Astrocyte of the hippocampus (primary cell): Measurements from ENCODE around the gene EDAR.

Experiments
- DNase-seq: peaks from one replicate; pipeline ENCODE4 v3.0.0; 2011; ENCODE audit warnings: low read depth, low spot score

Gene EDAR

DNA sequence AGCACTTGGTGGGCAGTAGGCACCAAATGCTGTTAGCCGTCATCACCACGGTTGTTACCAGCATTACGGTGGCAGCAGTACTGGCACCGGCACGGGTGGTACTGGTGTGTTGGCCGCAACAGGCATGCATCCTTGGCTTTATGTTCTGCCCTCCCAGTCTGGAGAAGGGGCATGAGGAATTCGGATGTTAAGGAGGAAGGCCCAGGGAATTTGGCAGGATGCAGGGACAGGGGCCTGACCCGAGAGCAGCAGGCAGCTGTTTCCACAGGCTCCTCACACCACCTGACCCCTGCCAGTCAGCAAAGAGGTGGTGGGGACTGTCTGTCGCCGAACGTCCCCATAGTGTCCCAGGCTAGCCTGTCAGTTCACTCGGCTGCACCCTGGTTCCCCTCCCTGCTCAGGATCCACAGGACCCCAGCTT is 79.0 kb downstream of the EDAR start:
- DNase-seq: no peak

DNA sequence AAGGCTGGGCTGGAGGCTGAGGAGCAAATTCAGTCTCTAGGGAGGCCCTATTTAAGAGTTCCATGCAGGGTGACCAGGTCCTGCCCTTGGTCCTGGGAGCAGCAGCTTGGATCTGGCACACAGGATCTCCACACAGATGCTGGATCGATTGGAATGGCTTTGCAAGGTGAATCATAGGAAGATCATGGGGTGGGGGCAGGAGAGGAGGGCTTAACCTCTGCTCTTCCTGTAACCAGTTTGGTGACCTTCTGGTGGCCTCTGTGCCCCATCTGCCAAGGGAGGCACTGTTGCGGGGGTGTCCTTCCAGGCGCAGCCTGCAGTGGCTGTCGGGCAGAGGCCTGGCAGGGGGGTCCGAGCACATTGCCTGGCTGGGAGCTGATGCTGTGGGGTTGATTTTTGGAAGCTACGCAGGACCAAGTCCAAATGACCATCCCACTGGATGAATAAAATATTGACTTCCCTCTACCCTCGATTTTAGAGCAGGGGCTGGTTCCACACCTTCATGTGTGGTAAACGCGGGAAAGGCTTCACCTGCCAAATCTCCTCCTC is 79.7 kb downstream of the EDAR start:
- DNase-seq: no peak

DNA sequence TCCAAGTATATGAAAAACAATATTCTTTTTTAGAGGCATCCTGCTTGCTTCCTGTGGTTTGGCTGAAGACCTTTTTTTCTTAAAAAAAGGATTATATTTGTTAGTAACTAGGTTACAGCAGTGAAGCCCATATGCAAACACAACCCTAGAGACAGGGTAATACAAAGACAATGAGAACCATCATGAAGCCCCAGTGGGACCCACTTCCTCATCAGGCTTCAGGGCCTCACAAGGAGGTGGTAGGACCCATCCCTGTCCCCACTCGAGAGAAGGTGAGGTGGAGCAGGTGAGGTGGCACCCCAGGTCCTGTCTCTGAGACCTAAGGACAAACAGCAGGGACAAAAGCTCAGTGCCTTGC is 80.3 kb downstream of the EDAR start:
- DNase-seq: no peak

DNA sequence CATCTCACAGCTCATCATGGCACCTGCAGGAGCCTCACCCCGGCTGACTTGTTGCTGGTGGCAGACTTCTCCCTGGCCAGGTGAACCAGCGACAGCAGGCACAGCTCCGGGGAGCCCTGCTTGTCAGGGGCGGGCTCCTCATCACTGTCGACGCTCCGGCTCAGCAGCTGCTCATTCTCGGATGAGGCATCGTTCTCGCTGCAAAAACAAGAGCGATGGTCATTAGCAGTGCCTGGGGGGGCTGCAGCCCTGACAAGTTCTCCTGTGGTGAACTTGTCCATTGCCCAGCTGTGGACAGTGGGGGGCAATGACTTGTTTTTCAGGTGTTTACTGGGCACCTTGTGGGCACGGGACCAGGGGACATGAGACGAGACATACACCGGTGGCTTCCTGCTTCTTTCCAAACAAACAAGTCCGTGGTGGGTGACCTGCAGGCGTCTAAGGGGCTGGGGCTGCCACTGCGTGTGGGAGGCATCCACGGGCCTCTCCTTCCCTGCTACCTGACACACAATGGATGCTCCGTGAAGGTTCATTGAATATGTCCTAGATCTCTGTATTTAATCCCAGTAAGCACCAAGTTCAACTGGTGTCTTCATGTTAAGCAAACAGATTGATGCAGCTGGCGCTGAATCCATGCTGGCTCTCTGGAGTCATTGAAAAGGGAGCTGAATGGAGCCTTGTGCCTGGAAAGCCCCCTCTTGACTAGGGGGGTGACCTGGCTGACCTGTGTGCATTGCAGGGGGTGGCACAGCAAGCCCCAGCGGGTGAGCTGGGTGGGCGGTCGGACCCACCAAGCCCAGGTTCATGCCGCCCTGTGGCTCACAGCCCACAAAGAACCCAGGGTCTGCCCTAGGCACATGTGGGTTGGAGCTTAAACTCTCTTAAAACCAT is 81.0 kb downstream of the EDAR start:
- no peak for DNase-seq

DNA sequence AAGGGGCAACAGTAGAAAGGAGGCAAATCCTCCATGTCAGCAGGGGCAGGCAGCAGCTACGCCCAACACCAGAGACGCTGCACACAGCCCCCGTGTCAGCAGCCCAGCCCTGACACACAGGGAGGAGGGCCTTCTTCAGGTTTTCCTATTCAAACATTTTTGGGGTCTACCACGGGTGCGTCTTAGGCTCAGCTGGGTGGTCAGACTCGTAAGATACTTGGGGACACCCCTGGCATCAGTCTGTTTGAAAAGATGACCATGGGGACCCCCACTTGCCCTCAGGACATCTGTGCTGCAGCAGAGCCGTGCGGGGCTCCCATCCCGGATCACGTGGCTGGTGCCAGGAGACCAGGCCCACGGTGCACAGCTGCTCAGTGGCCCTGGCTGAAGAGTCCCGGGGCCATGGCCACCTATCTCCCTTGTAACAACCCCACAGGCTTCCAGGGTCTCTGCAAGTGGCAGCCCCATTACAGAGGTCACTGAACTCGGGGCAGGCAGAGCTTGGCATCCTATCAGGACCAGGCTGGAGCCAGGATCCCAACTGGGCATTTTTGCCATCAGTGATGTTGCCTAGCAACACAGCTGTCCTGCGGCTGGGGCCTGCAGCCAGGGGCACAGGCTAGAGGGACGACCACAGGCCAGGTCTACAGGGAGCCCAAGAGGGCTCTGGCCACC is 82.5 kb downstream of the EDAR start:
- DNase-seq: no peak

DNA sequence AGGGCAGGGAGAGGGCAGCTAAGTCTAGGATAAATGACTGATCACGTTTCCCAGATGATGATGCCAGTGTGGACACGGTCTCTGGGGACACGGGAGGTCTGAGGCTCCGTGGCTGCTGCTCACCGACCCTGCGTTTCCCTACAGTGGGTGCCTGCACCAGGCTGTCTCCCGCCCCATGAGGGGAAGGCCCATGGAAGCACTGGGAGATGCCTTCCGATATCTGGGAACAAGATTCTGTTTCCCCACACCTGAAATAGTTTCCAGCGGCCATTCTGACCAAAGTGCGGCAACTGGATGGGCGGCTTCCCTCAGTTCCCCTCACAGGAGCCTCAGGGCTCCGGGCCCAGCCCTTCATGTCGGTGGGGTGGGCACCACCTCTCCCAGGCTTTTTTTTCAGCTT is 83.1 kb downstream of the EDAR start:
- no peak for DNase-seq

DNA sequence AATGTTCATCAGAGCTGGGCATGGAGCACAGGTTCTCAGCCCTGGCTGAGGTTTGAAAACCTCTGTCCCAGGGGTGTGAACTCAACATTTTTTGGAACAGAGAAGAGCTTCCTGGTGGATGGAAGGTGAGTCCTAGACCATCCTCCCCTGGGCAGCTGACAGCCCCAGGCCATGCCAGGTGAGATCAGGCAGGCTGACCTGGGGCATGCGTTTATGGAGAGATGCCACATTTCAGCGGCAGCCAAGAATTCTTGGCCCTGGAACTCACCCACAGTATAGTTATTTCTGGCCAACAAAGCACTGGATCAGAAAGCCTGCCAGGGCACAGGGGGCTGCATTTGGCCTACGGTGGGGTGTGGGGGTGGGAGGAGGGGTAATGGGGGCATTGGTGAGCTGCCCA is 83.8 kb downstream of the EDAR start:
- DNase-seq: peak; percentile 45

DNA sequence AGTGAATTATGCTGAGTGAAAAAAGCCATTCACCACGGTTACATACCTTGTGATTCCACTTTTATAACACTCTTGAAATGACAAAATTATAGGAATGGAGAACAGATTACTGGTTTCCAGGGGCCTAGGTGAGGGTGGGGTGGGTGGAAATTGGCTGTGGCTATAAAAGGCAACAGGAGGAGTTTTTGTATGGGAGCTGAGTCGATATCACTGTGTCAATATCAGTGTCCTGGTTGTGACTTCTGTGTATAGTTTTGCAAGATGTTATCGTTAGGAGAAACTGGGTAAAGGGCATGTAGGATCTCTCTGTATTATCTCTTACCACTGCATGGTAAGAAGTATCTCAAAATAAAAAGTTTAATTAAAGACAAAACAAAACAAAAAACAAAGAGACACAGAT is 84.3 kb downstream of the EDAR start:
- no peak for DNase-seq

DNA sequence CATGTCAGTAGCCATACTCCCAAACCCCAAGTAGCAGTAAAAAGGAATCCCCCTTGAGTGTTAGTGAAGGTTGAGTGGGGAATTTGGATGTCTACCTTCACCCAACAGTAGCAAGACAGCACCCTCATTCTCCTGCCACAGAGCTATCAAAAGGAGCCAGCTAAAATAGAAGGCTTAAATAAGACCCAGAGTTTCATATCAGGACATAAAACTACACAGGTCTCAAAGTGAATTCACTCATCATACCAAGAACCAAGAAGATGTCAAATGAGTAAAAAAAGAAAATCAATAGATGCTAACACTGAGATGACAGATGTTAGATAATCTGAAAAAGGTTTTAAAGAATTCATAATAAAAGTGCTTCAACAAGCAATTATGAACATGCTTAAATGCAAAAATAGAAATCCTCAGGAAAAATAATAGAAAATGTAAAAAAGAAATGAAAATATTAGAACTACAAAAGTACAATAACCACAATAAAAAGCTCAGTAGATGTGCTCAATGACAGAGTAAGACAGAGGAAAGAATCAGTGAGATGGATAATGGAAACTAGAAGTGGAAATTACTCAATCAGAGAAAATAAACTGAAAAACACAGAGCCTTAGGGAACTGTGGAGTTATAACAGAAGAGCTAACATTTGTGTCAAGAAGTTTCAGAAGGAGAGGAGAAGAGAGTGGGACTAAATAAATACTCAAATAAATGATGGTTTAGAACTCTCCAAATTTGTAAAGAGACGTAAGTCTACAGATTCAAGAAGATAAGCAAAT is 90.5 kb downstream of the EDAR start:
- DNase-seq: no peak

DNA sequence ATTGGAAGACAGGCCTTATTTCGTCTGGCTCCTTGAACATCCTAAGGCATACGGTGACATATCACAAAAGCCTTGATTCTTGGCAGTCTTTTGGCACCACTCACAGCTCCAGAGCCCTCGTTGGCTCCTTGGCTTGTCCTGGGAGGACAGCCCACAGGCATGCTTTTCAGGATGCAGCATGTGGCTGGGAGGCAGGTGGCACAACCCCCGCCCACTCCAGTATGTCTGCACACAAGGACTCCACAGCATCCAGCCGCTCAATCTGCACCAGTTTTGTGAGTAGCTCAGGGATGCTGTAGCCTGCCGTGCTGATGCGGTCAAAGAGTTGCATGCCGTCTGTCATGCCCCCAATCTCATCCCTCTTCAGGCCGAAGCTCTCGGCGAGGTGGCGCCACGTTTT is 92.3 kb downstream of the EDAR start:
- no peak for DNase-seq

DNA sequence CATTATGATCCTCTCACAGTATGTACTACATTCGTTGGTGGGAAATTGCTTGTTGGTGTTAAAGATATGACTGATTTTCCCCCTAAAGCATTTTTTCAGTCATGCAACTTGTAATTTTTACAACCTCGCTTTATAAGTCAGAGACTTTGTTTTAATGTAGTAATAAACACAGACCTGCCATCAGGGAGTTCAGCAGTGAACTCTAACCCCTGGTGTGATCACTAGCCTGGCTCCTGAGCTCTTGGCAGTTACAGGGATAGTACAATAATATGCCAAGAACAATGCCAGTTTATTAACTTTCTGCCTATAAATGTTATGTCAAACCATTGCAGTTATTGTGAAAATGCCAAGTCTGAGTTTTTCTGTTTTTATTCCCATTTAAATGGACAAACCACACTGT is 93.8 kb downstream of the EDAR start:
- DNase-seq: no peak

DNA sequence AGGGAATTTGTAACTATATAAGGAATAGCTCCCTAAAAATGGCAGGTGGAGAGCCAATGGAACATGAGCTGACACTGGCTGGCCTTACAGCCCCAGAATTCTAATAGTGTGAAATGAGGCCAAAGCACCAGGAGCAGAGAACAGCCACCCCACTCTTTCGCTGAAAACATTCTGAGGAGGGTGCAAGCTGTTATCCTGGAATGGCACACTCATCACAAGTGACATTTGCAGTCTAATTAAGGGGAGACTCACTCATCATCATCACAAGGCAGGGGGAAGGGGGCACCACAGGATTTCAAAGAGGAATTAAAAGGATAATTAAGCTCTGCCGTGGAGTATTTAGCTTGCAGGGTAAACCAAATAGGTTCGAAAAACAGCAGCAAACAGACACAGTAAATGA is 94.3 kb downstream of the EDAR start:
- no peak for DNase-seq

DNA sequence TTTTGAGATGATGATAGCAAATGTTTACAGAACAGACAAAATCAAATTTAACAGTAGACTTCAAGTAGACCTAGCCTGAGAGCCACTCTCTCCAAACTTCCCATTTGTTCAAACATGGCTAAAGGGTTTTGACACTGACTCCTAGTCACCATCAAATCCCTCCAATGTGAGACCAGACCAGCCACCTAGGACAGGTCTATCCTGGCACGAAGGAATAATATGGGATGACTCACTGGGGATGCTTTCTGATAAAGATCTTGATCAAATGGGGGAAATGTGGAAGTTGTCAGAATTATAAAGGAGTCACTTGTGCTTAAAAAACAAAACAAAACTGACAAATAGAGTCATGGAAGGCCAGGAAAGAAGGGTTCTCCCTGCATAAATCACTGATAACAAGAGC is 95.7 kb downstream of the EDAR start:
- DNase-seq: no peak

DNA sequence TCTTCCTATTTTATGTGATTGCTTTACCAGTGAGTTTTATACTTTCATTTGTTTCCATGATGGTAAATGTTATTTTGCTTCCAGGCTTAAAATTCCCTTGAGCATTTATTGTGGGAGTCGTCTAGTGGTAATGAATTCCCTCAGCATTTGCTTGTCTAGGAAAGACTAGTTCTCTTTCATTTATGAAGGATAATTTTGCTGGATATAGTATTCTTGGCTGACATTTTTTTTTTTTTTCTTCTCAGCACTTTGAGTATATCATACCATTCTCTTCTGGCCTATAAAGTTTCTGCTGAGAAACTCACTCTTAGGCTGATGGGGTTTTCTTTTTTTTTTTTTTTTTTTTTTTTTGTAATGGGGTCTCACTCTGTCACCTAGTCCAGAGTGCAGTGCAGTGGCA is 99.1 kb downstream of the EDAR start:
- DNase-seq: no peak

DNA sequence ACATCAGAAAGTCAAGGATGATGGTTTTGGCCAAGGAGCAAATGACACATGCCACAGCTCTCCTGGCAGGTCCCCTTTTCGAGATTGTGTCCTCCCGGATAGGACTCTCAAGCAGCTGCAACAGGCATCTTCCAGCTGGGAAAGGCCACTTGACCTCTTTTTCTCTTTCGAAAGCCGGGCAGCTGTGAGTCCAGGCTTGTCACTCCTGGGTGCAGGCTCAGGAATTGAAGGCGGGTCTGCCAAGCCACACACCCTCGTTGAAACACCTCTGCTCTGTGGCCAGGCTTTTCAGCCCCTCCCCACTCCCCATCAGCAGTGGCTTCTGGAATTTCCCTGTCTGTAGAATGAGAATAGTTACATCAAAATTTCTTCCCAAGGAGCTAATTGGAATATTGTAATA is 104.4 kb downstream of the EDAR start:
- DNase-seq: peak; percentile 4

DNA sequence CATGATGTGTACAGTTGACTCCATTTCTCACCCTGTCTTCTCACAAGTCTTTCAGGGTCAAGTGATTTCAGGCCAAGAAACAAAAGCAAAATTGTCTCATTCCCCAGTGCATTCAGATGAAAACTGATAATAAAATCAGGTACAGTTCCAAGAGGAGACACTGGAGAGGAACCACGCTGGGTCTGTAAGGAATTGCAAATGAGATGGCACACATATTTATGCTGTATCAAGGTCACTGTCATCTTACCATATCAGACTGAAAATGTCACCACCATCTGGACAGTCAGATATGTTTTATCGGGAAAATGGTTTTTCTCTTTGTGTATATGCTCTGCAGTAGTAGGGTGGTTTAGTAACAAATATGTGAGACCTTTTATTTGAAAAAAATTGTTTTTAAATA is 110.7 kb downstream of the EDAR start:
- DNase-seq: no peak

DNA sequence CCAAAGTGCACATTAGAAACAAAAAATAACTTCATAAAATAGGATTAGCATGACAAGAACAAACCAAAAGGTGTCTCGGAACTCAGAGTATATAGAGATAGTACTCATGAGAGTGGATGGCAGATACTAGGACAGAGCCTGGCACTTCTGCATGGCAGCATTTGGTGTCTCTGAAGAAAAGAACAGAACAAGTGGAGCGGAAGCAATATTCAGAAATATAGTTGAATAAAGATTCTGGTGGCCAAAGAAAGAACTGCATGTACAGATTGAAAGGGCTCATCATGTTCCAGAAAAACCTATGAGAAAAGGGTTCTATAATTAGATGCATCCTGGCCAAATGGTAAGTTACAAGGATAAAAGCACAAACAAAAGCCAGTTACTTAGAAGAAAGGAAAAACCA is 111.5 kb downstream of the EDAR start:
- no peak for DNase-seq

DNA sequence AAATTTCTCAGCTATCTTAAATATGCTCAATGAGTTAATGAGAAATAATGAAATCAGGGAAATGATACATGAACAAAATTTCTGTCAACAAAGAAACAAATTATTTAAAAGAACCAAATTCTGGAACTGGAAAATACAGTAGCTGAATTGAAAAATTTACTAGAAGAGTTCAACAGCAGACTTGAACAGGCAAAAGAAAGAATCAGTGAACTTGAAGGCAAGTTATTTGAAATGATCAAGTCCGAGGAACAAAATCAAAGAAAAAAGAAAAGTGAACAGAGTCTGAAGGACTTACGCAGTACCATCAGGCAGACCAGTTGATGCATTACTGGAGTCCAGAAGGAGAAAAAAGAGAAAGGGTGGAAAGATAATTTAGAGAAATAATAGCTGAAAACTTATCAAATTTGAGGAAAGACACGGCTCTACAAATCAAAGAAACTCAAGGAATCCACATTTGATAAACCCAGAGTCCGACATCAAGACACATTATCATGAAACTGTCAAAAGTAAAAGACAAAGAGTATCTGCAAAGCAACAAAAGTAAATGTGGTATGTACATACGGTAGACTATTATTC is 118.9 kb downstream of the EDAR start:
- DNase-seq: no peak

DNA sequence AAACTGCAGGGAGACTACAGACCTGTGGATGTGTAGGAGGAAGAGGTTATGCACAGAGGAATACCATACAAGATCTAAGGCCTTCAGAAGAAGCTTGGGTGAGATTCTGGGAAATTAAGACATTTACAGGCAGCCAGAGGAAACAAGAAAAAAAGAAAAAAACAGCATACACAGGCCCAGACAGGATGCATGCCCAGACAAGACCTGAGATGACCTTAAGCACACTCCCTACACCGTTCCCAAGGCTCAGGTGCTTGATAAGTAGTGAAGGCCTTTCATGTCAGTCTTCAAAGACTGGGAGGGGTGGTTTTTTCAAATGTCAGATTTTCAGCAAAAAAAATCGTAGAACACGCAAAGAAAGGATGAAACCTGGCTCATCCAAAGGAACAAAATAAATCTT is 119.5 kb downstream of the EDAR start:
- no peak for DNase-seq

DNA sequence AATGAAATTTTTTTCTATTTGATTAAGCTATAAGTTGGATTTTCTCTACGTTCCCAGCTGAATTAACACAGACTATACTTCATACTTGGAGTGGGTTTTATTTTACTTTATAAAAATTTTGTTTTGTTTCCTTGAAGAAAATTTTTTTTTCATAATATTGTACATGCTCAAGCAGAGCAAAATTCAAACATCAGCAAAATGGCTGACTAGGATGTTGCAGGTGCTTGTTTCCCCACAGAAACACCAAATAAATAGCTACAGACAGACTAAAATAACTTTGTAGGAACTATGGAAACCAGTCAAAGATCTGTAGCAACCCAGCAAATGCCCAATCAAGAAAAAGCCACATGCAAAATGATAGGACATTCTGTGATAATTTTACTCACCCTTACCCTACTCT is 120.1 kb downstream of the EDAR start:
- DNase-seq: no peak

DNA sequence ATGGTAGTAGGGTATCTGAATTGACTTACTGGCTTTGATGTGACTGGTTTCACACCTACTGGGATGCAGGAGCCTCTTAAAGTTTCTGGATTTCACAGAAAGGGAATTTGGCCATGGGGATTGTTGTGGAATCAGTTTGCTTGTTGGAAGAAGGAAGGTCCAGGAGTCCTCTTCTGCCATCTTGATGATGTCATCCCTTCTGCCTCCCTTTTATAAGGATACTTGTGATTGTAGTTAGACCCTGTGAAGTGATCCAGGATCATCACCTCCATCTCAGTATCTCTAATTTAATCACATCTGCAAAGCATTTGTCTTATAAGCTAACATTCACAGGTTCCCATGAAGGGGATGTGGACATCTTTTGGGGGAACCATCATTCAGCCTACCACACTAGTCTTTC is 123.0 kb downstream of the EDAR start:
- DNase-seq: no peak

DNA sequence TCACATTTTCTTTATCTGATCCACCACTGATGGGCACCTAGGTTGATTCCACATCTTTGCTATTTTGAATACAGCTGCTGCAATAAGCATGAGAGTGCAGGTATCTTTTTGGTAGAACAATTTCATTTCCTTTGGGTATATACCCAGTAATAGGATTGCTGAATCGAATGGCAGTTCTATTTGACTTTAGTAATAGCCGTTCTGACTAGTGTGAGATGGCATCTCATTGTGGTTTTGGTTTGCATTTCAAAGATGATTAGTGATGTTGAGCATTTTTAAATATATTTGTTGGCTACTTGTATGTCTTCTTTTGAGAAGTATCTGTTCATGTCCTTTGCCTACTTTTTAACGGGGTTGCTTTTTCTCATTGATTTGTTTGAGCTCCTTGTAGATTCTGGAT is 130.1 kb downstream of the EDAR start:
- peak; percentile 44 for DNase-seq
